PC-9 (cell line): ENCODE results near the gene LCMT2. TPM values are rescaled to one million over a fixed set of nuclear protein-coding genes. Genes with fewer than 3 reads are reported as not detected.

Experiments
- BruUV-seq: library from RNA; stranded (reverse); fragments of 400-500 nt; replicated peaks from 2 replicates; lab custom pipeline; 2021; lab: Mats Ljungman, UMichigan
- CTCF ChIA-PET: fragments of 300-600 bp; sonication (Branson Sonifier 250); formaldehyde crosslinking; loops from one replicate; lab custom pipeline; 2022; ENCODE audit warnings: antibody characterized with exemption; lab: Charles Lee
- POLR2A ChIA-PET: fragments of 300-600 bp; sonication (Branson Sonifier 250); formaldehyde crosslinking; loops from one replicate; lab custom pipeline; 2022; ENCODE audit warnings: antibody characterized with exemption; ENCODE audit not compliant: unreplicated experiment; lab: Charles Lee
- DNase-seq, 2 experiments: peaks; one replicate each; pipeline versions ENCODE4 v3.0.0 to v3.0.0-alpha.2; 2015 to 2022; ENCODE audit warnings: mixed read lengths in 1 of 2
- H2AFZ ChIP-seq: fragments of 200-600 bp; sonication (generic); 2 replicates; pipeline ENCODE4 v1.8.1; 2017; ENCODE audit warnings: antibody characterized with exemption
- H3F3A ChIP-seq: fragments of 200-600 bp; sonication (generic); 2 replicates; pipeline ENCODE4 v1.8.1; 2017; ENCODE audit warnings: antibody characterized with exemption, mild to moderate bottlenecking, low read depth; ENCODE audit not compliant: insufficient read depth
- H3K27ac ChIP-seq: fragments of 200-600 bp; sonication (generic); 2 replicates; pipeline ENCODE4 v1.6.1; 2016; ENCODE audit warnings: mixed run types
- H3K27me3 ChIP-seq: fragments of 200-600 bp; sonication (generic); 2 replicates; pipeline ENCODE4 v1.6.1; 2016; ENCODE audit warnings: low read depth, mixed run types; ENCODE audit not compliant: insufficient read depth
- H3K36me3 ChIP-seq: fragments of 200-600 bp; sonication (generic); 2 replicates; pipeline ENCODE4 v1.6.1; 2016; ENCODE audit warnings: low read depth, mixed run types
- H3K4me1 ChIP-seq: fragments of 200-600 bp; sonication (generic); replicated peaks from 2 replicates; pipeline ENCODE4 v1.6.1; 2016; ENCODE audit warnings: mixed run types; ENCODE audit not compliant: insufficient read depth
- H3K4me2 ChIP-seq: fragments of 200-600 bp; sonication (generic); 2 replicates; pipeline ENCODE4 v1.6.1; 2017; ENCODE audit warnings: mixed run types
- H3K4me3 ChIP-seq: fragments of 200-600 bp; sonication (generic); 2 replicates; pipeline ENCODE4 v1.6.1; 2016; ENCODE audit warnings: mixed run types
- H3K79me2 ChIP-seq: fragments of 200-600 bp; sonication (generic); 2 replicates; pipeline ENCODE4 v1.6.1; 2017; ENCODE audit warnings: low read depth, mixed run types
- H3K9me2 ChIP-seq: fragments of 200-600 bp; sonication (generic); 2 replicates; pipeline ENCODE4 v1.8.1; 2017; ENCODE audit warnings: mild to moderate bottlenecking; ENCODE audit not compliant: insufficient read depth
- H3K9me3 ChIP-seq: fragments of 200-600 bp; sonication (generic); 2 replicates; pipeline ENCODE4 v1.8.1; 2016; ENCODE audit warnings: low read depth; ENCODE audit not compliant: insufficient read depth
- H4K20me1 ChIP-seq: fragments of 200-600 bp; sonication (generic); 2 replicates; pipeline ENCODE4 v1.8.1; 2017; ENCODE audit not compliant: insufficient read depth
- EZH2 ChIP-seq: fragments of 200-600 bp; sonication (generic); IDR thresholded peaks from 2 replicates; pipeline ENCODE4 v1.8.0; 2017; ENCODE audit warnings: antibody characterized with exemption, low read depth
- intact Hi-C: fragments of 100-400 bp; cut with micrococcal nuclease; formaldehyde crosslinking; loops from one replicate; pipeline ENCODE4 v1.10.0; 2022; ENCODE audit not compliant: unreplicated experiment
- total RNA-seq: library from RNA; stranded (reverse); gene quantifications from 2 replicates; pipeline ENCODE4 v1.2.3, GENCODE V29; 2021
- TF ChIP-seq, protein P1 (sequence below): fragments of 200-600 bp; sonication (generic); conservative IDR thresholded peaks from 2 replicates; pipeline ENCODE4 v1.6.1; 2017; ENCODE audit warnings: mixed run types, antibody characterized with exemption, mild to moderate bottlenecking, moderate library complexity

The LCMT2 gene
- total RNA-seq, 1 experiment from 2014 or later, result 4.7 TPM

DNA sequence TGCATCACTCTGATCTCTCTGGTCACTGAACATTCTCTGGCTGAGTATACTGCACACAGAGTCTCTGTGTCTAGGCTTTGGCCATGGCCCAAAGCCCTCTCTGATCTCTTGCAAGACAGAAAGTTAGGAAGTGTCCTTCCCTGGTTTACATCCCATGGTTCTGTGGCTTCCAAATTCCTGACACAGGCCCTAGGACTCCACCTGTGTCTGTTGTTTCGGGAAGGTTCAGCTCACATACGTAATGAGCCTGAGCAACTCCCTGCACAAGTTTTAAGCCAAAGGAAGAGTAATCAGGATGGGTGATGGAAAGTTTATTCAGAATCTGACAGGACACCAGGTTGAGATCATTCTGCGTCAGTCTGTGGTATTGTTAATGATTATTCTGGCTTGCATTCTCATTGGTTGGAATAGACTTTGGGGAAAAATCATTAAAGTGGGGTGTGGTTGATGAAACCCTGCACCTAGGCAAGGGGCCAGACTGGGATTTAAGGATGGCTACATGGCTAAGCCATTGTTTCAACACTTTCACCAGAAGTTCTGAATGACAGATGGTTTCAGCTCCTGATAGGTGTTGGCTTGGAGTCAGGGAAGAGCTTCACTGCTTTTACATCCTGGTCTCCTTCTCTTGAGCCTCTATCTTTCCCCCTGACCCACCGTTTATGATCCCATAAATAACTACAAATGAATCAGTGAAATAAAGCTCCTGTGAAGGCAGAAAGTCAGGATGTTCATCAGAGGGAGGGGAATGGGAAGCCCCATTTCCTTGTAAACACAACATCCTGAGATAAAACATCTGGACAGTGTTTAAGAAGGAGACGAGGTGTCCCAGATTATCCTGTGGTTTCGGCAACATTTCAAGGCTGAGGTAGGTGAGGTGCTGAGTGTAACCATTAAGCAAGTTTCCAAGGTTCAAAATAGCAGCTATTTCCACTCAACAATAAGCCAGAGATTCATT lies 14.1 kb downstream of the LCMT2 start:
- no peak overlapping the region for H3K27ac ChIP-seq
- H3K79me2 ChIP-seq, result no peaks in the 10 kb centered on the region
- intact Hi-C loops, result no loop called here
- H3F3A ChIP-seq, result no peaks in the 10 kb centered on the region
- no peak overlapping the region for H2AFZ ChIP-seq
- H4K20me1 ChIP-seq, result no peaks in the 10 kb centered on the region
- DNase-seq, result no peak
- H3K9me3 ChIP-seq, result no peaks in the 10 kb centered on the region
- ChIA-PET POLR2A (no interaction called here), CTCF (no interaction called here)
- TF ChIP-seq, protein P1, sequence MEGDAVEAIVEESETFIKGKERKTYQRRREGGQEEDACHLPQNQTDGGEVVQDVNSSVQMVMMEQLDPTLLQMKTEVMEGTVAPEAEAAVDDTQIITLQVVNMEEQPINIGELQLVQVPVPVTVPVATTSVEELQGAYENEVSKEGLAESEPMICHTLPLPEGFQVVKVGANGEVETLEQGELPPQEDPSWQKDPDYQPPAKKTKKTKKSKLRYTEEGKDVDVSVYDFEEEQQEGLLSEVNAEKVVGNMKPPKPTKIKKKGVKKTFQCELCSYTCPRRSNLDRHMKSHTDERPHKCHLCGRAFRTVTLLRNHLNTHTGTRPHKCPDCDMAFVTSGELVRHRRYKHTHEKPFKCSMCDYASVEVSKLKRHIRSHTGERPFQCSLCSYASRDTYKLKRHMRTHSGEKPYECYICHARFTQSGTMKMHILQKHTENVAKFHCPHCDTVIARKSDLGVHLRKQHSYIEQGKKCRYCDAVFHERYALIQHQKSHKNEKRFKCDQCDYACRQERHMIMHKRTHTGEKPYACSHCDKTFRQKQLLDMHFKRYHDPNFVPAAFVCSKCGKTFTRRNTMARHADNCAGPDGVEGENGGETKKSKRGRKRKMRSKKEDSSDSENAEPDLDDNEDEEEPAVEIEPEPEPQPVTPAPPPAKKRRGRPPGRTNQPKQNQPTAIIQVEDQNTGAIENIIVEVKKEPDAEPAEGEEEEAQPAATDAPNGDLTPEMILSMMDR, result no peak
- TF ChIP-seq EZH2, result no peak
- H3K4me1 ChIP-seq, result no peaks in the 10 kb centered on the region
- BruUV-seq, result no TSS peak
- H3K36me3 ChIP-seq, result no peaks in the 10 kb centered on the region
- no peaks in the 10 kb centered on the region for H3K27me3 ChIP-seq
- no peaks in the 10 kb centered on the region for H3K9me2 ChIP-seq
- H3K4me3 ChIP-seq, result no peak overlapping the region
- no peak overlapping the region for H3K4me2 ChIP-seq

DNA sequence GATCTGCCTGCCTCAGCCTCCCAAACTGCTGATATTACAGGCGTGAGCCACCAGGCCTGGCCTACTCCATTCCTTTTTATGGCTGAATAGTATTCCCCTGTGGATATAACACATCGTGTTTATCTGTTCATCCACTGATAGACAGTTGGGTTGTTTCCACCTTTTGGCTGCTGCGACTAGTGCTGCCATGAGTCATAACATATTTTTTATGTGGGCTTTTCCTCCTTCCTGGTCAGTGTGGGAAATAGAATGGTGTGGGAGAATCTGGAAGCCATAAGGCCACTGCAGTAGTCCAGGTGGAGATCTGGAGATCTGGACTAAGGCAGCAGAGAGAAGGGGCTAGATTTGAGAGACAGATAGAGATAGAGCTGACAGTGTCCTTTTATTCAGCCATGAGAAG lies 16.2 kb downstream of the LCMT2 start:
- intact Hi-C loops, result no loop called here
- Histone ChIP-seq H3F3A (no peaks in the 10 kb centered on the region), H3K27me3 (0 out of 2 replicates have a peak, but pooled peaks cover 3% of the 10 kb centered on the region), H3K79me2 (no peaks in the 10 kb centered on the region), H3K9me2 (no peaks in the 10 kb centered on the region), H3K4me2 (no peak overlapping the region), H2AFZ (no peak overlapping the region), H3K4me1 (no peaks in the 10 kb centered on the region), H4K20me1 (no peaks in the 10 kb centered on the region), H3K9me3 (no peaks in the 10 kb centered on the region), H3K27ac (no peak overlapping the region), H3K36me3 (no peaks in the 10 kb centered on the region), H3K4me3 (no peak overlapping the region)
- TF ChIP-seq, protein P1, result no peak
- TF ChIP-seq EZH2, result no peak
- no TSS peak for BruUV-seq
- ChIA-PET CTCF (no interaction called here), POLR2A (interaction anchor here (0.6 kb wide), 1 partner anchor 767 kb away, joined by 5 read pairs; no protein-coding TSS in a partner anchor)
- DNase-seq, result no peak

DNA sequence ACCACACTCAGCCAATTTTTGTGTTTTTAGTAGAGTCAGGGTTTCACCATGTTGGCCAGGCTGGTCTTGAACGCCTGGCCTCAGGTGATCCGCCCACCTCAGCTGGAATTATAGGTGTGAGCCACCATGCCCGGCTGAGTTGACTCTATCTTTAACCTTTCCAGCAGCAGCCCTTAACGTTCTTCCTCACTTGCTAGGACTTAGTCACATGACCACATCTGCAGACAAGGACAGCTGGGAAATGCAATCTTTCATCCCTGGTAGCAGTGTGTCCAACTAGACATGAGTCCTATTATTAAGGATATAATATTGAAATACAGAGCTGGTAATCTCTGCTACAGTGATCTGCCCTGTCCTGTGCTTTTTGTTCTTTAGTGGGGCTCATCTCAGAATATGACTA lies 18.0 kb downstream of the LCMT2 start:
- no peaks in the 10 kb centered on the region for H3F3A ChIP-seq
- no peak overlapping the region for H3K4me3 ChIP-seq
- 0 out of 2 replicates have a peak, but pooled peaks cover 3% of the 10 kb centered on the region for H3K27me3 ChIP-seq
- no peak overlapping the region for H3K4me2 ChIP-seq
- TF ChIP-seq, protein P1, result no peak
- no peak for TF ChIP-seq EZH2
- no peak for DNase-seq
- H4K20me1 ChIP-seq, result no peaks in the 10 kb centered on the region
- no peaks in the 10 kb centered on the region for H3K9me3 ChIP-seq
- H3K79me2 ChIP-seq, result no peaks in the 10 kb centered on the region
- no peaks in the 10 kb centered on the region for H3K36me3 ChIP-seq
- BruUV-seq, result no TSS peak
- intact Hi-C loops, result no loop called here
- H3K27ac ChIP-seq, result no peak overlapping the region
- no peaks in the 10 kb centered on the region for H3K4me1 ChIP-seq
- no peak overlapping the region for H2AFZ ChIP-seq
- no peaks in the 10 kb centered on the region for H3K9me2 ChIP-seq
- CTCF ChIA-PET, result no interaction called here
- POLR2A ChIA-PET, result no interaction called here
